Stomach (tissue), 9 donors: Measurements from ENCODE around the gene ODF2L. TPM values are rescaled to one million over a fixed set of nuclear protein-coding genes. Genes with fewer than 3 reads are reported as not detected.

Experiments used
- DNase-seq, 2 donors: peaks; one replicate each; pipeline versions ENCODE4 v3.0.0 to v3.0.0-alpha.2; 2013 to 2019
- H3K27ac ChIP-seq, 5 donors: fragments of 200-600 bp in 4 of 5; sonication (generic) in 4 of 5; one replicate each; pipeline ENCODE4 v1.5.1; 2013 to 2019; ENCODE audit warnings: mild to moderate bottlenecking in 1 of 5, moderate library complexity in 1 of 5
- H3K27me3 ChIP-seq, 3 donors: fragments of 200-600 bp; sonication (generic); one replicate each; pipeline ENCODE4 v1.5.1; 2017 to 2019; ENCODE audit warnings: mixed run types in 1 of 3
- H3K36me3 ChIP-seq, 4 donors: fragments of 200-600 bp; sonication (generic); 1 replicate in 3 of 4; 2 replicates in 1 of 4; pipeline ENCODE4 v1.5.1; 2016 to 2019
- H3K4me1 ChIP-seq, 4 donors: fragments of 200-600 bp; sonication (generic); one replicate each; pipeline ENCODE4 v1.5.1; 2016 to 2019
- H3K4me3 ChIP-seq, 4 donors: fragments of 200-600 bp; sonication (generic) in 3 of 4; one replicate each; pipeline ENCODE4 v1.5.1; 2016 to 2019; ENCODE audit warnings: mild to moderate bottlenecking in 1 of 4
- H3K9me3 ChIP-seq, 4 donors: fragments of 200-600 bp; sonication (generic); one replicate each; pipeline ENCODE4 v1.5.1; 2016 to 2019
- CTCF ChIP-seq, 7 experiments: fragments of 450-650 bp in 4 of 7; fragments of 200-600 bp in 3 of 7; sonication (generic) in 3 of 7; IDR thresholded peaks; one replicate each; pipeline ENCODE4 v1.5.1; 2016 to 2019; ENCODE audit warnings: antibody characterized with exemption in 7 of 7, control low read depth in 2 of 7, mild to moderate bottlenecking in 1 of 7
- EP300 ChIP-seq: sonication (generic); formaldehyde crosslinking; IDR thresholded peaks from one replicate; pipeline ENCODE4 v1.6.1; 2017; ENCODE audit warnings: antibody characterized with exemption
- POLR2A ChIP-seq, 4 donors: fragments of 450-650 bp; IDR thresholded peaks; one replicate each; pipeline ENCODE4 v1.6.1; 2016; ENCODE audit warnings: antibody characterized with exemption in 4 of 4, control low read depth in 2 of 4, mild to moderate bottlenecking in 1 of 4, moderate library complexity in 1 of 4
- POLR2AphosphoS5 ChIP-seq, 3 donors: sonication (generic); formaldehyde crosslinking; IDR thresholded peaks; one replicate each; pipeline ENCODE4 v1.6.1; 2016; ENCODE audit warnings: antibody characterized with exemption in 3 of 3
- WGBS, 5 donors: extraction: QIAGEN DNeasy Blood & Tissue Kit in 3 of 5; methylation state at CpG; one replicate each; pipeline versions ENCODE4 v1.1.5 to v1.1.7; 2013 to 2018; 5-methylcytosine and 5-hydroxymethylcytosine counted together
- intact Hi-C: fragments of 100-400 bp; cut with DNase I; formaldehyde crosslinking; loops from one replicate; pipeline ENCODE4 v1.15.1; 2023; ENCODE audit warnings: low total_unique reads
- polyA plus RNA-seq, 3 donors: library from polyadenylated mRNA; stranded (reverse); fragments of 200-250 nt; gene quantifications; one replicate each; pipeline ENCODE4 v1.2.3, GENCODE V29; 2013
- total RNA-seq, 5 donors: library from RNA; depleted of rRNA; stranded (reverse); fragments of >200 nt; gene quantifications; one replicate each; pipeline versions ENCODE4 v1.1.0 to v1.2.3, GENCODE V29; 2014 to 2016
- donor health status: healthy with polysubstance abuse.
- donor health status: Bipolar disorder and iron deficiency.
- donor health status: healthy.

Gene ODF2L
- total and polyA plus RNA-seq, 8 donors: 6.0 to 159 (median 49.2) TPM

- TF ChIP-seq CTCF (IDR thresholded peaks at IDR 0.05): no peak
- no peak for TF ChIP-seq POLR2A (IDR thresholded peaks at IDR 0.05)
- TF ChIP-seq EP300: no peak
- TF ChIP-seq POLR2AphosphoS5 (IDR thresholded peaks at IDR 0.05): no peak
- H3K4me3 ChIP-seq: no peak overlapping the region
- no peak for DNase-seq
- no peaks in the 10 kb centered on the region for H3K27me3 ChIP-seq
- H3K27ac ChIP-seq: no peak overlapping the region
- intact Hi-C loops: loop anchor here (10.0 kb wide), 1 partner anchor 126 kb away; no protein-coding TSS in a partner anchor
- peaks cover 0 to 4% (median 0%) of the 10 kb centered on the region in 4 donors for H3K4me1 ChIP-seq
- H3K9me3 ChIP-seq: peaks cover 0 to 8% (median 6%) of the 10 kb centered on the region in 4 donors
- WGBS, 5 donors: 86 to 100% (median 93%) methylated on average over 1 of the region's 1 CpG
- peaks cover 0 to 16% (median 8%) of the 10 kb centered on the region in 4 donors for H3K36me3 ChIP-seq
Measured at GRCh38 chr1:86378813-86379212, 17.3 kb downstream of the ODF2L start.

- TF ChIP-seq CTCF (IDR thresholded peaks at IDR 0.05) (no peak), POLR2AphosphoS5 (IDR thresholded peaks at IDR 0.05) (no peak), POLR2A (IDR thresholded peaks at IDR 0.05) (no peak), EP300 (no peak)
- Histone ChIP-seq H3K4me3 (no peak overlapping the region), H3K36me3 (peaks cover 0 to 23% (median 15%) of the 10 kb centered on the region in 4 donors), H3K4me1 (peaks cover 0 to 4% (median 0%) of the 10 kb centered on the region in 4 donors), H3K27ac (no peak overlapping the region), H3K9me3 (peaks cover 0 to 8% (median 6%) of the 10 kb centered on the region in 4 donors), H3K27me3 (no peaks in the 10 kb centered on the region)
- no peak for DNase-seq
- 80 to 100% (median 95%) methylated on average over 1 of the region's 1 CpG for WGBS, 5 donors
- intact Hi-C loops: loop anchor here (10.0 kb wide), 1 partner anchor 127 kb away; no protein-coding TSS in a partner anchor
Measured at GRCh38 chr1:86377341-86377740, 18.8 kb downstream of the ODF2L start.

- Histone ChIP-seq H3K9me3 (peaks cover 0 to 8% (median 6%) of the 10 kb centered on the region in 4 donors), H3K27me3 (no peaks in the 10 kb centered on the region), H3K27ac (no peak overlapping the region), H3K4me1 (peaks cover 0 to 4% (median 0%) of the 10 kb centered on the region in 4 donors), H3K36me3 (peaks cover 0 to 23% (median 15%) of the 10 kb centered on the region in 4 donors), H3K4me3 (no peak overlapping the region)
- TF ChIP-seq POLR2AphosphoS5 (IDR thresholded peaks at IDR 0.05) (no peak), POLR2A (IDR thresholded peaks at IDR 0.05) (no peak), EP300 (no peak), CTCF (IDR thresholded peaks at IDR 0.05) (no peak)
- DNase-seq: no peak
- 90 to 97% (median 93%) methylated on average over 1 of the region's 1 CpG for WGBS, 5 donors
- intact Hi-C loops: loop anchor here (10.0 kb wide), 1 partner anchor 129 kb away; no protein-coding TSS in a partner anchor
Measured at GRCh38 chr1:86375688-86376087, 20.4 kb downstream of the ODF2L start.

- no peaks in the 10 kb centered on the region for H3K27me3 ChIP-seq
- H3K9me3 ChIP-seq: no peaks in the 10 kb centered on the region
- no peak for TF ChIP-seq POLR2A (IDR thresholded peaks at IDR 0.05)
- TF ChIP-seq EP300: no peak
- TF ChIP-seq POLR2AphosphoS5 (IDR thresholded peaks at IDR 0.05): no peak
- no peak for TF ChIP-seq CTCF (IDR thresholded peaks at IDR 0.05)
- no peak overlapping the region for H3K27ac ChIP-seq
- intact Hi-C loops: loop anchor here (10.0 kb wide), 1 partner anchor 134 kb away; no protein-coding TSS in a partner anchor
- DNase-seq: no peak
- no peak overlapping the region for H3K4me3 ChIP-seq
- peaks cover 0 to 16% (median 10%) of the 10 kb centered on the region in 4 donors for H3K36me3 ChIP-seq
- H3K4me1 ChIP-seq: no peaks in the 10 kb centered on the region
Measured at GRCh38 chr1:86370601-86371022, 25.5 kb downstream of the ODF2L start.
